IgD-negative memory B cell (primary cell): Measurements from ENCODE around the gene ELP6. TPM values are rescaled to one million over a fixed set of nuclear protein-coding genes. Genes with fewer than 3 reads are reported as not detected.
"Not testable (repeated sequence)": the region's sequence is repeated elsewhere in the genome, so short reads cannot be mapped to it uniquely, and the experiment has no call there.

Experiments
- H3K27ac Mint-ChIP-seq, 3 donors: one replicate each; pipeline ENCODE4 v1.8.0; 2020 to 2022; ENCODE audit warnings: mild to moderate bottlenecking in 3 of 3, mixed read lengths in 3 of 3, moderate library complexity in 1 of 3
- H3K27me3 Mint-ChIP-seq: one replicate; pipeline ENCODE4 v1.8.0; 2021; ENCODE audit warnings: mixed read lengths
- H3K36me3 Mint-ChIP-seq: one replicate; pipeline ENCODE4 v1.8.0; 2020; ENCODE audit warnings: mild to moderate bottlenecking, mixed read lengths
- H3K4me1 Mint-ChIP-seq, 3 donors: one replicate each; pipeline ENCODE4 v1.8.0; 2020 to 2022; ENCODE audit warnings: mixed read lengths in 3 of 3, mild to moderate bottlenecking in 1 of 3
- H3K4me3 Mint-ChIP-seq, 4 donors: one replicate each; pipeline ENCODE4 v1.8.0; 2020 to 2022; ENCODE audit warnings: mild to moderate bottlenecking in 4 of 4, mixed read lengths in 4 of 4, moderate library complexity in 3 of 4
- H3K9me3 Mint-ChIP-seq, 3 donors: one replicate each; pipeline ENCODE4 v1.8.0; 2020 to 2021; ENCODE audit warnings: mixed read lengths in 3 of 3, mild to moderate bottlenecking in 1 of 3
- polyA plus RNA-seq: library from polyadenylated mRNA; unstranded; fragments of 300-500 nt; fragmentation: Illumina TruSeq; gene quantifications from one replicate; pipeline ENCODE4 v1.2.3, GENCODE V29; 2021

ELP6 gene
- polyA plus RNA-seq, 1 donor from 2014 or later, result 39.2 TPM

- H3K4me3 Mint-ChIP-seq, result peak overlapping the region in 1 of 4 donors; percentile 42
- no peaks in the 10 kb centered on the region for H3K27me3 Mint-ChIP-seq
- H3K9me3 Mint-ChIP-seq, result peaks cover 1 to 3% (median 2%) of the 10 kb centered on the region in 3 donors
- peaks cover 21% of the 10 kb centered on the region for H3K36me3 Mint-ChIP-seq
- peak overlapping the region in 1 of 3 donors; percentile 43 for H3K27ac Mint-ChIP-seq
- peaks cover 21 to 27% (median 26%) of the 10 kb centered on the region in 3 donors for H3K4me1 Mint-ChIP-seq
Measured at GRCh38 chr3:47464588-47464987, 48.9 kb downstream of the ELP6 start.

GRCh38 chr3:47459534-47460085 lies 53.9 kb downstream of the ELP6 start:
- Mint-ChIP-seq H3K27ac (peak overlapping the region in 1 of 3 donors; percentile 20), H3K4me1 (peaks cover 21 to 28% (median 21%) of the 10 kb centered on the region in 3 donors)
- H3K36me3 Mint-ChIP-seq, H3K27me3 Mint-ChIP-seq, H3K4me3 Mint-ChIP-seq, H3K9me3 Mint-ChIP-seq: not testable (repeated sequence)

DNA sequence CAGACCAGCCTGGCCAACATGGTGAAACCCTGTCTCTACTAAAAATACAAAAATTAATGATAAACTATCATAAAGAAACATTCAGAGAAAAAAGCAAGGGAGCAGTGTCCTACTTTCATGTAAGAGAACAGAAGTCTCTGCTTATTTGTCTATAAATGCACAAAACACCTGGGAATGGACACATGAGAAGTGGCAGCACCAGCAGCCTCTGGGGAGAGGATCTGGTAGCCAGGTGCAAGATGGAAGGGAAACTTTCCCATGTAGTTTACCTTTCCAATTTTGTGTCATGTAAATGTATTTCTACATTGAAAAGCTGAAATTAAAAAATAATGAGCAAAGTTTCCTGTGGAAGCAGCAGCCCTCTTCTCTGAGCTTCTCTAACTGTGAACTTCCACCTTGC lies 56.5 kb downstream of the ELP6 start:
- Mint-ChIP-seq H3K27me3 (no peaks in the 10 kb centered on the region), H3K9me3 (peaks cover 1 to 6% (median 2%) of the 10 kb centered on the region in 3 donors), H3K4me3 (no peak overlapping the region), H3K4me1 (peaks cover 14 to 29% (median 19%) of the 10 kb centered on the region in 3 donors), H3K36me3 (peaks cover 11% of the 10 kb centered on the region), H3K27ac (no peak overlapping the region)

- Mint-ChIP-seq H3K4me1 (peaks cover 12 to 32% (median 18%) of the 10 kb centered on the region in 3 donors), H3K4me3 (no peak overlapping the region), H3K9me3 (peaks cover 1 to 6% (median 2%) of the 10 kb centered on the region in 3 donors), H3K27ac (no peak overlapping the region), H3K27me3 (no peaks in the 10 kb centered on the region), H3K36me3 (peaks cover 9% of the 10 kb centered on the region)
Measured at GRCh38 chr3:47455806-47456452, 57.6 kb downstream of the ELP6 start.

- no peak overlapping the region for H3K27ac Mint-ChIP-seq
- no peaks in the 10 kb centered on the region for H3K9me3 Mint-ChIP-seq
- H3K4me1 Mint-ChIP-seq, result peaks cover 12 to 28% (median 24%) of the 10 kb centered on the region in 3 donors
- no peak overlapping the region for H3K4me3 Mint-ChIP-seq
- H3K27me3 Mint-ChIP-seq, result no peaks in the 10 kb centered on the region
- H3K36me3 Mint-ChIP-seq, result peaks cover 11% of the 10 kb centered on the region
Measured at GRCh38 chr3:47452453-47453215, 60.9 kb downstream of the ELP6 start.

Other genes with a start within 250 kb of the ELP6 start
- 4.7 TPM for gene KIF9, start 230.9 kb downstream of the ELP6 start, polyA plus RNA-seq
- 17.4 TPM for gene KLHL18, start 230.8 kb downstream of the ELP6 start, polyA plus RNA-seq
- gene PTPN23, start 132.7 kb downstream of the ELP6 start, polyA plus RNA-seq, result 5.0 TPM
- 38.7 TPM for gene SCAP, start 37.8 kb downstream of the ELP6 start, polyA plus RNA-seq
- 0.41 TPM for gene CSPG5, start 65.2 kb upstream of the ELP6 start, polyA plus RNA-seq